ENCODE data around the gene OST4. TPM values are rescaled to one million over a fixed set of nuclear protein-coding genes. Genes with fewer than 3 reads are reported as not detected.
"Not testable (repeated sequence)": the region's sequence is repeated elsewhere in the genome, so short reads cannot be mapped to it uniquely, and the experiment has no call there.

OST4 gene
- polyA plus RNA-seq, 3 donors, result 209 to 635 (median 615) TPM

DNA sequence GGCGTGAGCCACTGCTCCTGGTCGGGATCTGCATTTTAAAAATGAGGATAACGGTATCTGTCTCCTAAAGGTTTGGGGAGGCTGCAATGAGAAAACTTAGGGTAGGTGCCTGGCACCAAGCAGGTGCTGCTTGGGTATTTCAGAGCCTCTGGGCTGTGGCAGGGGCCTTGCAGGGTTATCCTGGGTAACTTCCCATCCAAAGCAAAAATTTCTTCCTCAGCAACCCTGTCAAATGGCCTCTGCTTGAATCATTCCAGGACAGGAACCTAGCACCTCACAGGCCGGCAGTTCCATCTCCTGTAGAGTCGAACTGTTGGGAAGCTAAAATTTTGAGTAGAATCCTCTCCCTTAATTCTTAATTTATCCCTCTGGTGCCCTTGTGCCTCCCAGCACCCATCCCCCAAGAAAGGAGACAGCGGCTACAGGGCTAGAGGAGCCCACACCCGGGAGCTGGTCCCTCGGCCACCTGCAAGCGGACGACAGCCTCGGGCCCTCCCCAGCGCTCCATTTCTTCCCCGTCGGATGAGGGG, 46.6 kb upstream of the OST4 start:
- intact Hi-C loops (cut with micrococcal nuclease), result no loop called here
- Mint-ChIP-seq H3K4me3 (peak overlapping the region; percentile 48 to 80), H3K27ac (no peak overlapping the region), H3K36me3 (peaks cover 3 to 4% of the 10 kb centered on the region in 2 donors), H3K4me1 (peaks cover 28% of the 10 kb centered on the region), H3K27me3 (ENCODE audit: low read depth in 3 of 3) (peaks cover 26 to 30% (median 27%) of the 10 kb centered on the region in 3 donors), H3K9me3 (peaks cover 0 to 7% (median 5%) of the 10 kb centered on the region in 7 donors)
- peak overlapping the region; percentile 78 for H2AFZ ChIP-seq (ENCODE audit: insufficient read depth, low read depth, low read length, poor library complexity, severe bottlenecking)
- 38% methylated on average over 9 of the region's 14 CpGs for WGBS (ENCODE audit: insufficient coverage)
- H4K20me1 ChIP-seq (ENCODE audit: insufficient read depth, low read length), result no peaks in the 10 kb centered on the region
- H3K36me3 ChIP-seq (replicated peaks in 1 of 2; ENCODE audit: control insufficient read depth in 1 of 2, insufficient read depth in 2 of 2, low read length in 2 of 2), result no peaks in the 10 kb centered on the region
- H3K4me1 ChIP-seq (ENCODE audit: control insufficient read depth in 1 of 2, insufficient read depth in 2 of 2, low read length in 2 of 2), result peaks cover 27 to 31% of the 10 kb centered on the region in 2 donors
- DNase-seq, result no peak
- H3K4me2 ChIP-seq (replicated peaks; ENCODE audit: extremely low read depth, low read length, poor library complexity, severe bottlenecking), result peak overlapping the region; percentile 79
- no peaks in the 10 kb centered on the region for H3K9me3 ChIP-seq (replicated peaks in 1 of 2; ENCODE audit: control insufficient read depth in 1 of 2, insufficient read depth in 1 of 2, low read length in 2 of 2)
- no peak overlapping the region for H3K9ac ChIP-seq (ENCODE audit: insufficient read depth, low read length, poor library complexity, severe bottlenecking)
- TF ChIP-seq, protein P1, sequence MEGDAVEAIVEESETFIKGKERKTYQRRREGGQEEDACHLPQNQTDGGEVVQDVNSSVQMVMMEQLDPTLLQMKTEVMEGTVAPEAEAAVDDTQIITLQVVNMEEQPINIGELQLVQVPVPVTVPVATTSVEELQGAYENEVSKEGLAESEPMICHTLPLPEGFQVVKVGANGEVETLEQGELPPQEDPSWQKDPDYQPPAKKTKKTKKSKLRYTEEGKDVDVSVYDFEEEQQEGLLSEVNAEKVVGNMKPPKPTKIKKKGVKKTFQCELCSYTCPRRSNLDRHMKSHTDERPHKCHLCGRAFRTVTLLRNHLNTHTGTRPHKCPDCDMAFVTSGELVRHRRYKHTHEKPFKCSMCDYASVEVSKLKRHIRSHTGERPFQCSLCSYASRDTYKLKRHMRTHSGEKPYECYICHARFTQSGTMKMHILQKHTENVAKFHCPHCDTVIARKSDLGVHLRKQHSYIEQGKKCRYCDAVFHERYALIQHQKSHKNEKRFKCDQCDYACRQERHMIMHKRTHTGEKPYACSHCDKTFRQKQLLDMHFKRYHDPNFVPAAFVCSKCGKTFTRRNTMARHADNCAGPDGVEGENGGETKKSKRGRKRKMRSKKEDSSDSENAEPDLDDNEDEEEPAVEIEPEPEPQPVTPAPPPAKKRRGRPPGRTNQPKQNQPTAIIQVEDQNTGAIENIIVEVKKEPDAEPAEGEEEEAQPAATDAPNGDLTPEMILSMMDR (IDR thresholded peaks at IDR 0.05), result no peak
- no peak overlapping the region for H3K27ac ChIP-seq (ENCODE audit: low read depth in 1 of 2, low read length in 2 of 2)
- H3K79me2 ChIP-seq (ENCODE audit: insufficient read depth, low read length), result no peaks in the 10 kb centered on the region
- peak overlapping the region in 1 of 3 experiments; percentile 72 for H3K4me3 ChIP-seq (replicated peaks in 1 of 3; ENCODE audit: low read depth in 2 of 3, low read length in 3 of 3)
- H3K27me3 ChIP-seq (ENCODE audit: control insufficient read depth in 2 of 2, insufficient read depth in 2 of 2, low read length in 2 of 2), result peaks cover 12 to 29% of the 10 kb centered on the region in 2 donors

DNA sequence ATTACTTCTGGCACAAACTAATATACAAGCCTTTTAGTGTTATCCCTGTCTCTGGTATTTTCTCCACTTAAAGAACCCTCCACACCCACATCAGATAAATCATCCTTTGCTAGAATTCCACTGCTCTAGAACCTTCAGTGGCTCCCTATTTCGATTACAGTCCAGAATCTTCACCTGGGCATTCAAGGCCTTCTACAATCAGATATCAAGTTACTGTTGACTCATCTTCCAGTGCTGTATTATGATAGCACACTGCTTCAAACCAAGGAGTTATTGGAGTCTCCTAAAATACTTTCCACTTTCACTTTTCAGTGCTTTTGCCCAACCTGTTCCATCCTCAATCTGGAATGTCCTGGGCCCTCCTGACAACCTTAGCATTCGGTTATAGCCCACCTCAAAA, 44.1 kb upstream of the OST4 start:
- peak overlapping the region in 1 of 7 donors; percentile 30 for H3K27ac Mint-ChIP-seq
- no peaks in the 10 kb centered on the region for H3K9me3 ChIP-seq (replicated peaks in 1 of 2; ENCODE audit: control insufficient read depth in 1 of 2, insufficient read depth in 1 of 2, low read length in 2 of 2)
- H3K27me3 ChIP-seq (ENCODE audit: control insufficient read depth in 2 of 2, insufficient read depth in 2 of 2, low read length in 2 of 2), result peaks cover 12 to 29% of the 10 kb centered on the region in 2 donors
- DNase-seq, result no peak
- peaks cover 3 to 4% of the 10 kb centered on the region in 2 donors for H3K36me3 Mint-ChIP-seq
- no peak overlapping the region for H3K27ac ChIP-seq (ENCODE audit: low read depth in 1 of 2, low read length in 2 of 2)
- no peak overlapping the region for H2AFZ ChIP-seq (ENCODE audit: insufficient read depth, low read depth, low read length, poor library complexity, severe bottlenecking)
- no peak overlapping the region for H3K4me2 ChIP-seq (replicated peaks; ENCODE audit: extremely low read depth, low read length, poor library complexity, severe bottlenecking)
- no peak overlapping the region for H3K9ac ChIP-seq (ENCODE audit: insufficient read depth, low read length, poor library complexity, severe bottlenecking)
- peaks cover 9 to 14% of the 10 kb centered on the region in 2 donors for H3K4me1 ChIP-seq (ENCODE audit: control insufficient read depth in 1 of 2, insufficient read depth in 2 of 2, low read length in 2 of 2)
- no peaks in the 10 kb centered on the region for H4K20me1 ChIP-seq (ENCODE audit: insufficient read depth, low read length)
- TF ChIP-seq, protein P1 (IDR thresholded peaks at IDR 0.05), result no peak
- 90% methylated on average over 2 of the region's 2 CpGs for WGBS (ENCODE audit: insufficient coverage)
- no peak overlapping the region for H3K4me3 ChIP-seq (replicated peaks in 1 of 3; ENCODE audit: low read depth in 2 of 3, low read length in 3 of 3)
- intact Hi-C loops (cut with micrococcal nuclease), result no loop called here
- H3K79me2 ChIP-seq (ENCODE audit: insufficient read depth, low read length), result no peaks in the 10 kb centered on the region
- H3K9me3 Mint-ChIP-seq, result peaks cover 0 to 7% (median 5%) of the 10 kb centered on the region in 7 donors
- peaks cover 24 to 30% (median 26%) of the 10 kb centered on the region in 3 donors for H3K27me3 Mint-ChIP-seq (ENCODE audit: low read depth in 3 of 3)
- peaks cover 12% of the 10 kb centered on the region for H3K4me1 Mint-ChIP-seq
- H3K4me3 Mint-ChIP-seq, result no peak overlapping the region
- H3K36me3 ChIP-seq (replicated peaks in 1 of 2; ENCODE audit: control insufficient read depth in 1 of 2, insufficient read depth in 2 of 2, low read length in 2 of 2), result no peaks in the 10 kb centered on the region

DNA sequence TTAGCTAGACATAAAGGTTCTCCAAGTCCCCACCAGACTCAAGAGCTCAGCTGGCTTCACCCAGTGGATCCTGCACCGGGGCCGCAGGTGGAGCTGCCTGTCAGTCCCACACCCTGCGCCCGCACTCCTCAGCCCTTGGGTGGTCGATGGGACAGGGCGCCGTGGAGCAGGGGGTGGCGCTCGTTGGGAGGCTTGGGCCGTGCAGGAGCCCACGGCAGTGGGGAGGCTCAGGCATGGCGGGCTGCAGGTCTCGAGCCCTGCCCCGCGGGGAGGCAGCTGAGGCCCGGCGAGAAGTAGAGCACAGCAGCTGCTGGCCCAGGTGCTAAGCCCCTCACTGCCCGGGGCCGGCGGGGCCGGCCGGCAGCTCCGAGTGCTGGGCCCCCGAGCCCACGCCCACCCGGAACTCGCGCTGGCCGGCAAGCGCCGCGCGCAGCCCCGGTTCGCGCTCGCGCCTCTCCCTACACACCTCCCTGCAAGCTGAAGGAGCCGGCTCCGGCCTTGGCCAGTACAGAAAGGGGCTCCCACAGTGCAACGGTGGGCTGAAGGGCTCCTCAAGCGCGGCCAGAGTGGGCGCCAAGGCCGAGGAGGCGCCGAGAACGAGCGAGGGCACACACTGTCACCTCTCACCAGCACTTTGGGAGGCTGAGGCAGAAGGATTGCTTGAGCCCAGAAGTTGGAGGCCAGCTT, 40.1 kb upstream of the OST4 start:
- H3K4me1 ChIP-seq (ENCODE audit: control insufficient read depth in 1 of 2, insufficient read depth in 2 of 2, low read length in 2 of 2); H3K9me3 ChIP-seq (replicated peaks in 1 of 2; ENCODE audit: control insufficient read depth in 1 of 2, insufficient read depth in 1 of 2, low read length in 2 of 2); H4K20me1 ChIP-seq (ENCODE audit: insufficient read depth, low read length); H3K27ac ChIP-seq (ENCODE audit: low read depth in 1 of 2, low read length in 2 of 2); H3K27me3 ChIP-seq (ENCODE audit: control insufficient read depth in 2 of 2, insufficient read depth in 2 of 2, low read length in 2 of 2); H2AFZ ChIP-seq (ENCODE audit: insufficient read depth, low read depth, low read length, poor library complexity, severe bottlenecking); H3K4me3 Mint-ChIP-seq; H3K4me1 Mint-ChIP-seq; intact Hi-C loops (cut with micrococcal nuclease); H3K4me3 ChIP-seq (replicated peaks in 1 of 3; ENCODE audit: low read depth in 2 of 3, low read length in 3 of 3); H3K36me3 ChIP-seq (replicated peaks in 1 of 2; ENCODE audit: control insufficient read depth in 1 of 2, insufficient read depth in 2 of 2, low read length in 2 of 2); H3K79me2 ChIP-seq (ENCODE audit: insufficient read depth, low read length); H3K36me3 Mint-ChIP-seq; H3K27ac Mint-ChIP-seq; H3K27me3 Mint-ChIP-seq (ENCODE audit: low read depth in 3 of 3); H3K9ac ChIP-seq (ENCODE audit: insufficient read depth, low read length, poor library complexity, severe bottlenecking); H3K4me2 ChIP-seq (replicated peaks; ENCODE audit: extremely low read depth, low read length, poor library complexity, severe bottlenecking); H3K9me3 Mint-ChIP-seq; DNase-seq: not testable (repeated sequence)
- 96% methylated on average over 33 of the region's 49 CpGs for WGBS (ENCODE audit: insufficient coverage)

All from CD14-positive monocyte (primary cell).